ENCODE data around the gene HMHB1. TPM values are rescaled to one million over a fixed set of nuclear protein-coding genes. Genes with fewer than 3 reads are reported as not detected.

Gene HMHB1
- not detected in 2 replicates for total RNA-seq (2014; rRNA removed)
- not detected for polyA plus RNA-seq (2012)

DNA sequence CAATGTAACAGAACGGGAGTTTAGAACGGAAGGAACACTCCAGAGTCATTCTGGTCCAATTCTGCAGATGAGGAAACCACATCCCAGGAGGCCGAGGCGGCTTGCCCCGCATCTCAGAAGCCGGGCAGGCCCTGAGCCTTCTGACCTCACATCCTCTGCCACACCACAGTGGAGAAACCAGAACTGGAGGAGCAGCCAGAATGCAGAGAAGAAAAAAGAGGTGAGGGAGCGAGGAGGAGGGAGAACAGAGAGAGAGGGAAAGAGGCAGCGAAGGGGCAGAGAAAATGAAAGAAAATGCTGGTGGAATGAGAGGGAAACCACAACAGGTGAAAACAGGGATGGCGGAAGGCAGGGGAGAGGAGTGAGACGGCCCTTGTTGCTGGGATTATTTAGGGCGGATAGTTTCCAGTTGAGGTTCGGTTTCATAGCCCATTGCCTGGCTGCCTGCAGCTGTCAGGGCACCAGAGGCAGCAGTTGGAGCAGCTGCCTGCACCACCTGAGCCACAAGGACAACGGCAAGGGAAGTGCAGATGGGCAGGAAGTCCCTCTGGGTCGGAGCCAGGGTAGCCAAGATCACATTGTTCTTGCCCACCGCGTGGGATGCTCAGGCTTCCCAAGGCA, at the start of gene HMHB1:
TSS of gene HMHB1 (plus strand) at position 77 of the 621 bp plus-strand sequence.
- peak; percentile 22 for DNase-seq (ENCODE audit: low read depth)

DNA sequence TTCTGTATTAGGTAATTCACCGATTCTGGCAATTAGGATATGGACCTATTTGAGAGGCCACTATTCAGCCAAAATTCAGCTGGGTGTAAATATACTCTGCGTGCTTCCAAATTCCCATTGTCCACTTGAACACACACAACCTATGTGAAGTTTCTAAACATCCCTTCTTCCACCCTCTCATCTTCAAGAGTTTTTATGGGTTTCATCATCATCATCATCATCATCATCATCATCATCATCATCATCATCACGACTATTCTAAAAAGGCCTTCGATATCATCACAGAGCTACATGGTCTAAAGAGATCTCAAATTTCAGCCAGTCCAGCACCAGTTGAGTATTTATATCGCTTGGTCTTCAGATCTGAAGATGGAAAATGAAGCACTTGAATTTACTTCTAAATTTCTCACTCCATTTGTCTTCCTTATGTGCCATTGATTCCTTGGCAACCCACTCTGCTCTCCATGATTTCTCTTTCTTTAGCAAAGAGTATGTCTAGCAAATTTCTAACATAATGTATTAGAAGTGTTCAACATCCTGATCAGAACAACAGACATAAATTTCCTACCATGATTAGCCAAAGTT, 49.2 kb upstream of the HMHB1 start:
- no peak for DNase-seq (ENCODE audit: low read depth)

DNA sequence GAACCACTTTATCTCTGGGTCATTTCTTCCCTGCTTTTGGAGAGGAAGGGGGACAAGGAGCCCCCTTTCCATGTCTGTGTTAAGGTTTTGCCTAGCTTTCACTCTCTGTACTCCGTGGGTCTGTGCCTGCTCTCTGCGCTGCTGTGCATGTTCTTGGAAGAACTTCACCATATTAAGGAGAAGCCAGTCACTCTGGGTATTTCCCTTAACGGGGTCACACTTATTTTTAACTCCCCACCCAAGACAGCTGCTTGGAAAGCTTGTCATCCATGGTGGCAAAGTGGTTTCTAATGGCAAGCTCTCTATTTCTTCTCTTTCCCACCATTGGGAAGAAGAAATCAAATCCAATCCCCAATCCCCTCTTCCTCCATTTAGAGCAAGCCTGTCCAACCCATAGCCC, 44.8 kb upstream of the HMHB1 start:
- DNase-seq (ENCODE audit: low read depth) = no peak

DNA sequence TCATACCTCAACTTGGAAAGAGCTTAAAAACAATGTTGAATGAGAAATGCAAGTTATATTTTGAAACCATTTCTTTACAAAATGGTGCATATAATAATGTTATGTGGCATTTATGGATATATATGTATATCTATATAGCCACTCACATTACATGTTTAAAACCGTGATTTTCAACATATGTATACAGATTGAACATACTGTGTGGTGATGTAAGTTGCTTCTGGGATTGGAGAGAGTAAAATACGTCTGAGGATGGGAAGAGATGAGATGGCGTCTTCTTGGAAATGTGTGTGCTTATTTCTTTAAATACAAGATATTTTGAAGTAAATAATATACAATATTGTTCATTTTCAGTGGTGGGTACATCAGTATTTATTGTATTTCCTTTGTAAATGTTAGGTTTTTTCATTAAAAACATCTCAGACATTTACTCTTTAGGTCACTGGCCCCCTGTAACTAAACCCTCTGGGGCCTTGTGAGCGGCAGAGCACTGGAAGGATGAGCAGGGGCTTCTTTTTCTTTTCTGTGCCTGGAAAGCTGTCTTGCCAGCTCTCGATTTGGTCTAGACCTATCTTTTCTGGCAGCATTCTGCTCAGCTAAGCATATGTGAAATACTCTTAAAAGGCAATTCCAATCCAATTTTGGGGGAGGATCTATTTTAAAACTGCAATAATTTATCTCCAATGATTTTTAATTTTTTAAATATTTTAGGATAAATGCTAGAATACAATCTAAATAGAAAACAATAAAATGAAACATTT, 42.8 kb upstream of the HMHB1 start:
- DNase-seq (ENCODE audit: low read depth) = no peak

- no peak for DNase-seq (ENCODE audit: low read depth)
Measured at GRCh38 chr5:143770450-143770849, 41.5 kb upstream of the HMHB1 start.

DNA sequence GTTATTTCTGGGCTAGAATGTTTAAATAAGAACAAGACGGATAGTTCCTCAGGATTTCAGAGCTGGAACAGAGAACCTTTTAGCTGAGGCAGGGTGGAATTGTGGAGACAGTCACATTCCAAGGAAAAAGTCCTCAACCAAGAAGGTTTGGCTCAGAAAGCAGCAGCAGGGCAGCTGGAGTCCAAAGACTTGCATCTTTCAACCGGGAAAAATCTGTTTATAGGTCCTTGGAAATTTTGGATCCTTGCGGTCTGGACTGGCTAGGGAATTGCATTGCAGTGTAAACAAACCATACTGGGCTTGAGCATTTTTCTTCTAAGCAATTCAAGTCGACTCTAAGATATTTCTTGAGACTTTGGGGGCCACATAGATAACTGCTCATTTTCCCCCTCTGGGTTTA, 40.8 kb upstream of the HMHB1 start:
- no peak for DNase-seq (ENCODE audit: low read depth)

- no peak for DNase-seq (ENCODE audit: low read depth)
Measured at GRCh38 chr5:143771602-143772001, 40.4 kb upstream of the HMHB1 start.

DNA sequence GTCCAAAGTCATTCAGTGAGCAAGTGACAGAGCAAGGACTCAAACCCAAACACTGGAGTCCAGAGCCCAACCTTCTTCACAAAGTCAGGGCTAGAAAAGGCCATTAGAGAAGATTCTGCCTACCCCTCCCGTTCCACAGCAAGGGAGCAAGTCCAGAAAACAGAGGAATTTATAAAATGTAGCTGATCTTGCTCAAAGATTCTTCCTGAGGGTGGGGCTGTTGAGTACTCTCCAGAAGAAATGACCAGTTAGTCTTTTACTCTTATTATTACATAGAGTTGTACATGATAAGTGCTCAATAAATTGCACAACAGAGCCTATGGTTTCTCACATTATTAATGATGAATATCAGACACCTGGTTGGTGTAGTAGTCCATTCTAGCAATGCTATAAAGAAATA, 39.3 kb upstream of the HMHB1 start:
- DNase-seq (ENCODE audit: low read depth) = no peak

DNA sequence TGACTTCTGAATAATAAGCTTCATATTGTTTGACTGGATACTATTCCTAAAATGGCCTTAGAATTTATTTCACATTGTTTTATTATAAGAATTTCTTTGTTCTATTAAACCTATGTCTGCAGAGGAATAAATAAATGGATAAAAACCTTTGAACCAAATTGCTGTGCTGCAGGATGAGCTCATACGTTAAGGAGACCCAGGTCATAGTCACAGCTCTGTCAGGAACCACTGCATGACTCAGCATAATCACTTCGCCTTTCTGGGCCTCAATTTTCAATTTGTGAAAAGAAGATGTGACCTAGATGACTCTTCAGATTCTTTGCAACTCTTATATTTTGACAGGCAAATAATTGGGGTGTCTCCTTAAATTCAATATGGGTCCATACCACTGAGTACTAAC, 36.7 kb upstream of the HMHB1 start:
- DNase-seq (ENCODE audit: low read depth) = peak; percentile 53

- DNase-seq (ENCODE audit: low read depth) = no peak
Measured at GRCh38 chr5:143776951-143777350, 35.0 kb upstream of the HMHB1 start.

GRCh38 chr5:143779506-143779905, 32.5 kb upstream of the HMHB1 start:
- DNase-seq (ENCODE audit: low read depth) = no peak

GRCh38 chr5:143781993-143782520, 29.9 kb upstream of the HMHB1 start:
- DNase-seq (ENCODE audit: low read depth) = no peak

- DNase-seq (ENCODE audit: low read depth) = no peak
Measured at GRCh38 chr5:143782588-143783386, 29.2 kb upstream of the HMHB1 start.

DNA sequence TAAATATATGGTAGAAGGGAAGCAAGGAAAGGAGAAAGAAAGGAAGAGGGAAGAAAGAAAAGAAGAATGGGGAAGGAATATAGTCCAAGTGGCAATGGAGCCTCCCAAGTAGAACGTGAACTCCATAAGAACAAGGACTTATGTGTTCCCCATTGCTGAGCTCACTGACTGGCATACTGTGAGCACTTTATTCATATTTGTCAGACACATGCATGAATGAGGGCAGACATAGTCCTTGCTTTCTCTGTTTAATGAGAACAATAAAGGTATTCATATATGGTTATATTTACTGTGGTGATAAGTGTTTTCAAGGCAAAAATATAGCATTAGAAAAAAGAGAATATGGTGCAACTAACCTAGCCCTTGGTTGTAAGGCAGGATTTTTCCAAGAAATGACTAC, 23.6 kb upstream of the HMHB1 start:
- DNase-seq (ENCODE audit: low read depth) = no peak

DNA sequence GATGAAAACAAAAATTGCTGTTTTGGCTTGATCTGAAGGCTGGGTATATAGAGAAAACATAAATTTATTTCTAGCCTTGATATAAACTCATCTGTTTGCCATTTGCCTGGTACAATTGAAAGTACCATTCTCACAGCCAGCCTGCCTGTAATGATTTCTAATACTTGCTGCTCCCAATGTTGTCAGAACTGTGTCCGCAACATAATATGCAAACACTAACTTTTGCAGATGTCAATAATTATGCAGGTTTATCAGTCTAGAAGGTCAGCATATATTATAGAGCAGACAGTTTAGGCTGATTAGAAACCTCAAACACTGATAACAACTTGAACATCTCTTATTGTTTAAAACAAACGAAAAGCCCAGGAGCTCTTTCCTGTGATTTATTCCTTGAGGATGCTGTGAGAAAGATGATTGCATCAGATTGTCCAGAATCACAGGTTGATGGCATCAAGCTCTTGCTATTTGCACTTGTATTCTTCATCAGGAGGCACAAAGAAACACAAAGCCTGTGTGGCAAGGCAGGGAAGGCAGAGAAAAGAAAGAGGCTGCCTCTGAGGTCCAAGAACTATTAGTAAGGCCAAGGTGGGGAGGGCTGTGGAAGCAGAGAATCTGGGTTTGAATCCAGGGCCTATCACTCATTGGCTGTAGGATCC, 21.4 kb upstream of the HMHB1 start:
- no peak for DNase-seq (ENCODE audit: low read depth)

DNA sequence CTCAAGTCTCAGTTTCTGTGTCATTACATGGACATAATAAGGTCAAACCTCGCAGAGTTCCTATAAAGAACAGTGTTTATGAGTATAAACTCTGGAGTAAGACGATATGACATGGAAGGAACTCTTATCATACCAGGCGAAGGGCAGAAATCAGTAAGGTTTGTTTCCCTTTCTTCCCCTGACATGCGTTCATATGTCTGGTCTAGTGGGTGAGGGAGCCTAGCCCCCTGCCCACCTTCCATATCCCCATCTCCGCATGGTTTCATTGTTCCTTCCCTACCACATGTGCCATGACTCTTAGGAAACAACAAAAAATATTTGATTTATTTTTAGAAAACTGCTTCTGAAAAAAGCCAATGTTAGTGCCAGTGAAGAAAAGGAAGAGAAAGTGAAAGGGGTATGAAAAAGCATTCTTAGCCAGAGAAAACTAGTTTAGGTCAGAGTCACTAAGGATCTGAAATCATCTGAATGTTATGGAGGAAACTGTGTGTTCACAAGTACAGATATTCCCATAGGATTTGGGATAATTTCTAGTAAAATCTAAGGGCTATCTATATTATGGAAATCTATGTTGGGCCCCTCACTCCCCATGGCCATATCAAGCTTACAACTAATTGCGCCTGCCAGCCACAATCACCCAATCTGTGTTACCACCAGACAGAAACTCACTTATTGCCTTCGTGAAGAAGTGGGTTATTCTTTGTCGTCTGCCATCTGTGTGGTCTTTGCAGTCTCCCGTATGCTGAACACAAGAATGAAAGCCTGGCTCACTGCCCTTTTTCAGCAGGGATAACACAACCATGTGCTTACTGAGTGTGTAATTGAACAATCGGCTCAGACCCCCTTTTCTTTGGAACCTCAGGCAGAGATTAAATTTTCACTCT, 19.9 kb upstream of the HMHB1 start:
- DNase-seq (ENCODE audit: low read depth) = no peak

DNA sequence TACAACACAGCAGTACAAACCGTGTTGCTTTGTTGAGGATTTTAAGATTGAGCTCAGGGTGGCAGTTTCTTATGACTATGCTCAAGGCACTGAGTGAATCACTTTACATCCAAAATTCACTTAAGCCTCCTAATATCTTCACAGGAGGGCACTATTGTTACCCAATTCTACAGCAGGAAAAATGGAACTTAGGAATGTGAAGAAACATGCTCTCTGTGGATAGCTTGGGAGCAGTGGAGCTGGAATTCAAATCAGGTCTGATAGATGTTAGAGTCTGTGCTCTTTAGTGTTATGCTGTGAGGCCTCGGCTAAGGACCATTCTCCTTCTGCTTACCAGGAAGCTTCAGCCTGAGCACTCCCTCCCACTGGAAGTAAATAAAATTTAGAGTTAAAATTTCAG, 18.7 kb upstream of the HMHB1 start:
- DNase-seq (ENCODE audit: low read depth) = peak; percentile 9

DNA sequence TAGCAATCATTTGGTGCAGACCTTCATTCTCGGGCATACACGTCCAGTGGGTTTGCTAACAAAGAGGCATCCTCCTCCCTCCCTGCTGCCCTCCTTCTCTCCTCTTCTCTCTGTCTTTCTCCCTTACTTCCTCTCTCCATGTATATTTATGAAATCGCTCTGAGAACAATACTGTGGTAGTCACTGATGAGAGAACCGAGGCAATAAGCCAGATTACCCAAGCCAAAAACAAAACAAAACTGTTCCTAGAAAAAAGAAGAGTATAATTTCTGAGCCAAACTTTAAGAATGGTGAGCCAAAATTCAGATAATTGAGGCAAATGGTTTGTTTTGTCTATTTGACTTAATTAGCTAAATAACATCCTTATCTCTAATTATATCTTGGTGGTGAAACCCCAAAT, 15.8 kb upstream of the HMHB1 start:
- no peak for DNase-seq (ENCODE audit: low read depth)

GRCh38 chr5:143796753-143797152, 15.2 kb upstream of the HMHB1 start:
- DNase-seq (ENCODE audit: low read depth) = no peak

DNA sequence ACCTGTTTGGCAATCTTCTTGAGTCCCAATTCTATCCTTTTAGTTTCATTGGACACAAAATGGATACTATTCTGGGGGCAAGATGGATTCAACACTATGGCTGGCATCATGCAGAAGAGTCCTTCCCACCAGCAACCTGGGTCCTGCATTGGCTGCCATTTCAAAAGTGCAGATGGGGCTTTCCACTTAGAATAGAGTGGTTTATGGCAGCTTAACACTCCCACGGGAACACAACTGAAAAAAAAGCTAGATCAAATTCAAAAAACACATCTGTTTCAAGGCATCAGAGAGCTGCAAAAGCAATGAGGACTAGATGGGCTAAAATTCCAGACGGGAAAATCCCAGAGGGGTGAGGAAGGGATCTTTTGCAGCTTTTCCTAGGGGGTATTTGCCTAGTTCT, 11.2 kb upstream of the HMHB1 start:
- peak; percentile 19 for DNase-seq (ENCODE audit: low read depth)

Data from LHCN-M2 (cell line).